ENCODE measurements around the gene LMX1A. TPM values are rescaled to one million over a fixed set of nuclear protein-coding genes. Genes with fewer than 3 reads are reported as not detected.

Gene LMX1A
- polyA plus RNA-seq, 1 donor from 2014 or later = 0.47 TPM

- Histone ChIP-seq H3K9ac (ENCODE audit: low read length) (no peak overlapping the region), H3K27ac (ENCODE audit: low read length) (no peak overlapping the region), H3K79me2 (replicated peaks; ENCODE audit: insufficient read depth, low read length) (no peaks in the 10 kb centered on the region), H3K9me3 (ENCODE audit: low read length) (no peaks in the 10 kb centered on the region), H3K27me3 (ENCODE audit: insufficient read depth, low read depth, low read length) (no peaks in the 10 kb centered on the region), H3K36me3 (ENCODE audit: insufficient read depth, low read length) (no peaks in the 10 kb centered on the region), H4K20me1 (ENCODE audit: insufficient read depth) (no peaks in the 10 kb centered on the region), H2AFZ (ENCODE audit: low read depth, low read length) (no peak overlapping the region), H3K4me3 (ENCODE audit: low read length) (no peak overlapping the region), H3K9me2 (ENCODE audit: insufficient read depth, low read length) (no peaks in the 10 kb centered on the region), H3K4me2 (ENCODE audit: low read length) (no peak overlapping the region), H3F3A (ENCODE audit: insufficient read depth, low read length, poor library complexity, severe bottlenecking) (no peaks in the 10 kb centered on the region)
- TF ChIP-seq POLR2AphosphoS5 (IDR thresholded peaks at IDR 0.05) (no peak), MXI1 (conservative IDR thresholded peaks at IDR 0.05; ENCODE audit: poor library complexity, severe bottlenecking) (no peak), TAF1 (IDR thresholded peaks at IDR 0.05; ENCODE audit: low read depth) (no peak), REST (IDR thresholded peaks at IDR 0.05; ENCODE audit: borderline replicate concordance) (no peak), SMC3 (conservative IDR thresholded peaks at IDR 0.05; ENCODE audit: poor library complexity) (no peak), CTCF (IDR thresholded peaks at IDR 0.05; ENCODE audit: poor library complexity, severe bottlenecking) (no peak)
Observed at GRCh38 chr1:165329104-165329503, 27.4 kb downstream of the LMX1A start.

GRCh38 chr1:165328136-165328535, 28.4 kb downstream of the LMX1A start:
- H3F3A ChIP-seq (ENCODE audit: insufficient read depth, low read length, poor library complexity, severe bottlenecking) = no peaks in the 10 kb centered on the region
- H4K20me1 ChIP-seq (ENCODE audit: insufficient read depth) = no peaks in the 10 kb centered on the region
- no peak overlapping the region for H3K4me2 ChIP-seq (ENCODE audit: low read length)
- TF ChIP-seq MXI1 (conservative IDR thresholded peaks at IDR 0.05; ENCODE audit: poor library complexity, severe bottlenecking) (no peak), REST (IDR thresholded peaks at IDR 0.05; ENCODE audit: borderline replicate concordance) (no peak), CTCF (IDR thresholded peaks at IDR 0.05; ENCODE audit: poor library complexity, severe bottlenecking) (no peak), SMC3 (conservative IDR thresholded peaks at IDR 0.05; ENCODE audit: poor library complexity) (no peak), EZH2 (IDR thresholded peaks at IDR 0.05; ENCODE audit: borderline replicate concordance, insufficient read depth, low read length, poor library complexity, severe bottlenecking) (no peak)
- H3K9me2 ChIP-seq (ENCODE audit: insufficient read depth, low read length) = no peaks in the 10 kb centered on the region
- no peak overlapping the region for H2AFZ ChIP-seq (ENCODE audit: low read depth, low read length)
- no peaks in the 10 kb centered on the region for H3K36me3 ChIP-seq (ENCODE audit: insufficient read depth, low read length)
- H3K9me3 ChIP-seq (ENCODE audit: low read length) = no peaks in the 10 kb centered on the region
- H3K4me3 ChIP-seq (ENCODE audit: low read length) = no peak overlapping the region
- no peaks in the 10 kb centered on the region for H3K79me2 ChIP-seq (replicated peaks; ENCODE audit: insufficient read depth, low read length)
- H3K27me3 ChIP-seq (ENCODE audit: insufficient read depth, low read depth, low read length) = no peaks in the 10 kb centered on the region
- H3K27ac ChIP-seq (ENCODE audit: low read length) = no peak overlapping the region
- H3K9ac ChIP-seq (ENCODE audit: low read length) = no peak overlapping the region

Data from neural cell (in vitro differentiated cells).